Endothelial cell of umbilical vein (primary cell): Measurements from ENCODE around the gene PRIM1. TPM values are rescaled to one million over a fixed set of nuclear protein-coding genes. Genes with fewer than 3 reads are reported as not detected.

Experiments
- BruUV-seq: library from RNA; stranded (reverse); fragments of 400-500 nt; replicated peaks from 2 replicates; lab custom pipeline; 2021; lab: Mats Ljungman, UMichigan
- CTCF ChIA-PET: fragments of 300-600, 350-600 bp; sonication (Branson Sonifier 250); formaldehyde crosslinking; loops from one replicate; lab custom pipeline; 2021; ENCODE audit warnings: antibody characterized with exemption, inconsistent platforms; lab: Charles Lee
- POLR2A ChIA-PET: fragments of 300-600, 350-600 bp; sonication (Branson Sonifier 250); formaldehyde crosslinking; loops from one replicate; lab custom pipeline; 2021; ENCODE audit warnings: antibody characterized with exemption, inconsistent platforms; lab: Charles Lee
- DNase-seq: peaks from one replicate; pipeline ENCODE4 v3.0.0-alpha.2; 2011; ENCODE audit warnings: low read depth, low spot score
- FAIRE-seq: peaks from 2 replicates; lab custom pipeline; 2011; peaks lifted over from hg19 to GRCh38; lab: Jason Lieb, UNC
- H2AFZ ChIP-seq: 2 replicates; pipeline ENCODE4 v1.6.0; 2012; ENCODE audit warnings: low read depth, low read length, control low read depth, inconsistent platforms
- H3K27ac ChIP-seq: 2 replicates; pipeline ENCODE4 v1.5.1; 2011; ENCODE audit warnings: low read depth, mild to moderate bottlenecking, control low read depth, low read length, moderate library complexity; ENCODE audit not compliant: insufficient read depth
- H3K27me3 ChIP-seq, 2 experiments: 2 replicates each; pipeline versions ENCODE4 v1.6.0 to v1.6.1; 2011; ENCODE audit warnings: low read length in 2 of 2, mixed read lengths in 1 of 2; ENCODE audit not compliant: control insufficient read depth in 2 of 2, insufficient read depth in 2 of 2
- H3K36me3 ChIP-seq, 2 experiments: 2 replicates in 1 of 2; 3 replicates in 1 of 2; pipeline ENCODE4 v1.5.1; 2011; ENCODE audit warnings: low read length in 2 of 2, mild to moderate bottlenecking in 1 of 2, moderate library complexity in 1 of 2; ENCODE audit not compliant: control insufficient read depth in 2 of 2, insufficient read depth in 2 of 2; ENCODE audit errors: extremely low read depth in 1 of 2
- H3K4me1 ChIP-seq: 3 replicates; pipeline ENCODE4 v1.5.1; 2011; ENCODE audit warnings: mild to moderate bottlenecking, low read length; ENCODE audit not compliant: control insufficient read depth, insufficient read depth; ENCODE audit errors: extremely low read depth
- H3K4me2 ChIP-seq: 2 replicates; pipeline ENCODE4 v1.6.1; 2011; ENCODE audit warnings: low read length, control low read depth, mixed read lengths; ENCODE audit not compliant: insufficient read depth
- H3K4me3 ChIP-seq, 3 experiments: fragments of 200-600 bp in 1 of 3; sonication (generic), shearing (Covaris generic) in 1 of 3; replicated peaks in 1 of 3; 2 replicates each; pipeline ENCODE4 v1.5.1; 2011 to 2016; ENCODE audit warnings: control low read depth in 3 of 3, low read length in 3 of 3, mild to moderate bottlenecking in 2 of 3, inconsistent platforms in 1 of 3, low read depth in 1 of 3, moderate library complexity in 1 of 3; ENCODE audit not compliant: insufficient read depth in 1 of 3
- H3K79me2 ChIP-seq: 2 replicates; pipeline ENCODE4 v1.6.0; 2012; ENCODE audit warnings: low read length, inconsistent platforms; ENCODE audit not compliant: control insufficient read depth, insufficient read depth
- H3K9ac ChIP-seq: replicated peaks from 2 replicates; pipeline ENCODE3; 2011; ENCODE audit warnings: low read length, control low read depth; ENCODE audit not compliant: insufficient read depth; ENCODE audit errors: extremely low read depth
- H3K9me1 ChIP-seq: replicated peaks from 3 replicates; pipeline ENCODE4 v1.6.0; 2011; ENCODE audit warnings: mild to moderate bottlenecking, low read length; ENCODE audit not compliant: control insufficient read depth, insufficient read depth; ENCODE audit errors: extremely low read depth
- H3K9me3 ChIP-seq: replicated peaks from 2 replicates; pipeline ENCODE4 v1.5.1; 2012; ENCODE audit warnings: low read length, inconsistent platforms; ENCODE audit not compliant: control insufficient read depth, insufficient read depth
- H4K20me1 ChIP-seq: replicated peaks from 2 replicates; pipeline ENCODE3; 2011; ENCODE audit warnings: mild to moderate bottlenecking, low read length; ENCODE audit not compliant: control insufficient read depth, insufficient read depth; ENCODE audit errors: extremely low read depth
- CTCF ChIP-seq, 2 donors: IDR thresholded peaks; 1 replicate in 1 of 2; 2 replicates in 1 of 2; pipeline ENCODE4 v1.5.1; 2011; ENCODE audit warnings: low read length in 2 of 2, mild to moderate bottlenecking in 2 of 2, moderate library complexity in 2 of 2, control low read depth in 1 of 2, inconsistent platforms in 1 of 2, low read depth in 1 of 2; ENCODE audit not compliant: insufficient read depth in 1 of 2; ENCODE audit errors: extremely low read depth in 1 of 2
- EZH2 ChIP-seq: IDR thresholded peaks from 2 replicates; pipeline ENCODE4 v1.6.1; 2012; ENCODE audit warnings: borderline replicate concordance, low read depth, mild to moderate bottlenecking, moderate library complexity, low read length, inconsistent platforms; ENCODE audit not compliant: severe bottlenecking
- FOS ChIP-seq: IDR thresholded peaks from 2 replicates; pipeline ENCODE4 v1.6.1; 2011; ENCODE audit warnings: mild to moderate bottlenecking, low read length, moderate library complexity, borderline replicate concordance; ENCODE audit not compliant: insufficient read depth
- GATA2 ChIP-seq: IDR thresholded peaks from 2 replicates; pipeline ENCODE4 v1.7.0; 2011; ENCODE audit warnings: low read depth, mild to moderate bottlenecking, moderate library complexity, mixed read lengths, low read length; ENCODE audit not compliant: insufficient read length, insufficient read depth
- JUN ChIP-seq: IDR thresholded peaks from 2 replicates; pipeline ENCODE4 v1.6.1; 2011; ENCODE audit warnings: borderline replicate concordance, low read depth; ENCODE audit not compliant: insufficient read length, insufficient read depth
- MAX ChIP-seq: IDR thresholded peaks from 2 replicates; pipeline ENCODE4 v1.6.1; 2011; ENCODE audit not compliant: insufficient read depth, insufficient read length
- MYC ChIP-seq: IDR thresholded peaks from one replicate; pipeline ENCODE4 v1.6.1; 2011; ENCODE audit warnings: mild to moderate bottlenecking, low read depth, low read length
- POLR2A ChIP-seq: IDR thresholded peaks from 2 replicates; pipeline ENCODE4 v1.6.1; 2012; ENCODE audit warnings: low read depth, mild to moderate bottlenecking, control low read depth, low read length
- POLR2AphosphoS5 ChIP-seq: IDR thresholded peaks from 2 replicates; pipeline ENCODE4 v1.6.1; 2012; ENCODE audit warnings: low read depth, mild to moderate bottlenecking, control low read depth, low read length, moderate library complexity; ENCODE audit not compliant: insufficient read depth
- dilution Hi-C: fragments of 300-500 bp; cut with MboI; formaldehyde crosslinking; loops from one replicate; pipeline ENCODE4 v1.15.0; 2019; ENCODE audit warnings: low sequenced_read_pairs; ENCODE audit not compliant: extremely low pct_ligation_motif_present
- intact Hi-C: fragments of 100-400 bp; cut with micrococcal nuclease; formaldehyde crosslinking; loops from one replicate; pipeline ENCODE4 v1.10.0; 2022
- polyA plus RNA-seq, 4 experiments: library from polyadenylated mRNA; depleted of rRNA in 3 of 4; stranded (reverse) in 3 of 4; unstranded in 1 of 4; fragments of >200 nt; gene quantifications; 2 replicates each; pipeline versions ENCODE4 v1.2.1 to v1.2.3, GENCODE V29; 2011 to 2012; ENCODE audit warnings: missing spikeins in 1 of 4
- total RNA-seq: library from RNA; stranded (reverse); gene quantifications from 2 replicates; pipeline ENCODE4 v1.2.3, GENCODE V29; 2021

PRIM1 gene
- total and polyA plus RNA-seq, 2 donors (not counting 3 experiments of a cell fraction or from before 2014, with no cell fraction given) = 10.9 to 12.1 TPM

GRCh38 chr12:56761812-56762211 is 9.7 kb upstream of the PRIM1 start:
- DNase-seq (no peak), FAIRE-seq (no peak)
- H3K4me2 ChIP-seq = no peak overlapping the region
- ChIA-PET POLR2A (no interaction called here), CTCF (interaction anchor here (1.0 to 3.2 kb wide), 6 partner anchors 9 to 350 kb away, joined by 3 to 44 read pairs (median 6); no protein-coding TSS in a partner anchor)
- intact Hi-C loops (no loop called here), dilution Hi-C loops (no loop called here)
- BruUV-seq = no TSS peak
- TF ChIP-seq GATA2 (no peak), EZH2 (no peak), FOS (no peak), JUN (no peak), POLR2AphosphoS5 (no peak), CTCF (IDR thresholded peaks at IDR 0.05; ENCODE audit: extremely low read depth in 1 of 2, insufficient read depth in 1 of 2, low read depth in 1 of 2, low read length in 2 of 2) (no peak), POLR2A (no peak), MYC (no peak), MAX (no peak)
- H4K20me1 ChIP-seq = no peaks in the 10 kb centered on the region
- H3K4me3 ChIP-seq = no peak overlapping the region
- no peak overlapping the region for H3K9ac ChIP-seq
- peaks cover 0 to 2% of the 10 kb centered on the region in 2 experiments for H3K27me3 ChIP-seq
- no peaks in the 10 kb centered on the region for H3K36me3 ChIP-seq
- no peaks in the 10 kb centered on the region for H3K4me1 ChIP-seq
- H3K9me3 ChIP-seq = no peaks in the 10 kb centered on the region
- no peaks in the 10 kb centered on the region for H3K79me2 ChIP-seq
- H3K27ac ChIP-seq = no peak overlapping the region
- no peaks in the 10 kb centered on the region for H3K9me1 ChIP-seq
- no peak overlapping the region for H2AFZ ChIP-seq
